B cell (primary cell): ENCODE measurements around the gene FAM53A.

Source experiments
- EZH2 ChIP-seq: IDR thresholded peaks from 2 replicates; pipeline ENCODE4 v1.6.1; 2012; ENCODE audit warnings: borderline replicate concordance, low read depth, mild to moderate bottlenecking, moderate library complexity, low read length; ENCODE audit not compliant: insufficient read depth, poor library complexity, severe bottlenecking
- TF ChIP-seq, protein P1 (sequence below): fragments of 200-600 bp; IDR thresholded peaks from one replicate; pipeline ENCODE4 v1.8.0; 2022; ENCODE audit warnings: antibody characterized with exemption, mild to moderate bottlenecking

DNA sequence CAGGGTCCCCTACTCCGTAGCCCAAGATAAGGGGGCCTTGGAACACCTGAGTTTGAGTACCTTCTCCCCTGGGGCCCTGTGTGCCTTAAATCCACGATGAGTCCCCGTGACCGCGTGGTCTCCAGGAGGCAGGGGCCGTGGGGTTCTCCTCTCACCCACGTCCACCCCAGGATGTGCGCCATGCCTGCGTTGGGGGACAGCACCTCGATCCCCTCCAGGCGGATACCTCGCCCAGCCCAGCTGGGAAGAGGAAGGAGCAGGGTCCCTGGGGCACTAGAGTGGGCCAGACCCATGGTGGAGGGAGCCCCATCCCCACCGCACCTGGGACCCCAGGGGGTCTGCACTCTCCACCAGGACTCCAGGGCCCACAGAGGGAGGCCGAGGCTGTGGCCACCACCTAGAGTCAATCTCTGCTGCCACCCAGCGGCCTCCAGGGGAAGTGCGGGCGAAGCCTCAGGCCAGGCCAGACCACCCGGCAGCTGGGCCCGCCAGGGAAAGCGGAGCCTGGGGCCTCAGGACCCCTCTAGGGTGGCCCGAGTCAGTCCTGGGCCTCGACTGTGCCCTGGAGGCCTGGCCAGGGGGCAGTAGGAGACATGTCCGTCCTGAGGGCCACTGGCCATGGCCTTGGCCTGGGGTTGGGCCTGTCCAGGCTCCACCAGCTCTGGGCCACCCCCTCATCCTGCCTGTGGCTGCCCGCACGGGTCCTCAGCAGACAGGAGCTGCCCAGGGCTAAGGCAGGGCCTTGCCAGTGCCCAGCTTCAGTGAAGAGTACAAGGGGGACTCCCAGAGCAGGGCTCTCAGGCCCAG lies 55.0 kb downstream of the FAM53A start:
- TF ChIP-seq, protein P1, sequence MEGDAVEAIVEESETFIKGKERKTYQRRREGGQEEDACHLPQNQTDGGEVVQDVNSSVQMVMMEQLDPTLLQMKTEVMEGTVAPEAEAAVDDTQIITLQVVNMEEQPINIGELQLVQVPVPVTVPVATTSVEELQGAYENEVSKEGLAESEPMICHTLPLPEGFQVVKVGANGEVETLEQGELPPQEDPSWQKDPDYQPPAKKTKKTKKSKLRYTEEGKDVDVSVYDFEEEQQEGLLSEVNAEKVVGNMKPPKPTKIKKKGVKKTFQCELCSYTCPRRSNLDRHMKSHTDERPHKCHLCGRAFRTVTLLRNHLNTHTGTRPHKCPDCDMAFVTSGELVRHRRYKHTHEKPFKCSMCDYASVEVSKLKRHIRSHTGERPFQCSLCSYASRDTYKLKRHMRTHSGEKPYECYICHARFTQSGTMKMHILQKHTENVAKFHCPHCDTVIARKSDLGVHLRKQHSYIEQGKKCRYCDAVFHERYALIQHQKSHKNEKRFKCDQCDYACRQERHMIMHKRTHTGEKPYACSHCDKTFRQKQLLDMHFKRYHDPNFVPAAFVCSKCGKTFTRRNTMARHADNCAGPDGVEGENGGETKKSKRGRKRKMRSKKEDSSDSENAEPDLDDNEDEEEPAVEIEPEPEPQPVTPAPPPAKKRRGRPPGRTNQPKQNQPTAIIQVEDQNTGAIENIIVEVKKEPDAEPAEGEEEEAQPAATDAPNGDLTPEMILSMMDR = peak; percentile 96
- TF ChIP-seq EZH2 = no peak
